Measurements from ENCODE around the gene OPA1. TPM values are rescaled to one million over a fixed set of nuclear protein-coding genes. Genes with fewer than 3 reads are reported as not detected.

OPA1 gene
- total RNA-seq, 2 experiments from 2014 or later, result 56.1 to 57.6 TPM

DNA sequence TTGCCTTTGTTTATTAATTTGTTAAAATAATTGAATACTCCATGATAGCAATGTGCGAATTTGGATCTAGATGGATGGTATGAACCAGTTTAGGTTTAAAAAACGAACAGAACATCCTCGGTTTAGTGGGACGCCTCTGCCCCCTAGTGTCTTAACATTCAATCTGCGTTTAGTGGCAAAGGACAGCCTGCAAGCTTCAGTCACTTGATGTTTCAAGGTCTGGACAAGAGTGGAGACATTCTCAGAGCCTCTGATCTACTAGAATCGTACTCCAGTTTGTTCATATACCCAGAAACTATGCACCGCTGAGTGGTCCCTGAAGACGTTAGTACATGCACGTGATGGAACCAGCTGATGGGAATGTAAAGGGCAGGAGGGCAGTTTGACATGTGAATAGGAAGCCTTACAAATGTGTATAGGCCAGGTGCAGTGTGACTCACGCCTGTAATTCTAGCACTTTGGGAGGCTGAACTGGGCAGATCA is 20.5 kb upstream of the OPA1 start:
- no peak overlapping the region for H3K4me3 Mint-ChIP-seq
- ChIA-PET CTCF (interaction anchor here (1.0 to 1.2 kb wide), 2 partner anchors 18 to 31 kb away, joined by 3 to 4 read pairs; no protein-coding TSS in a partner anchor), POLR2A (no interaction called here)
- intact Hi-C loops (cut with DNase I, micrococcal nuclease), result loop anchor here (2.0 to 10.0 kb wide), 5 partner anchors 112 to 1106 kb away; no protein-coding TSS in a partner anchor
- Histone ChIP-seq H3K27me3 (ENCODE audit: control insufficient read depth in 1 of 2, insufficient read depth in 2 of 2, low read length in 2 of 2) (no peaks in the 10 kb centered on the region), H3K4me3 (ENCODE audit: low read length) (no peak overlapping the region), H3K4me1 (ENCODE audit: insufficient read depth, low read length) (no peaks in the 10 kb centered on the region), H3K36me3 (ENCODE audit: insufficient read depth, low read length) (no peaks in the 10 kb centered on the region), H3K27ac (ENCODE audit: low read depth in 1 of 2, low read length in 2 of 2) (no peak overlapping the region), H3K9me3 (ENCODE audit: control insufficient read depth in 1 of 2, insufficient read depth in 1 of 2, low read length in 2 of 2) (no peaks in the 10 kb centered on the region)
- no peaks in the 10 kb centered on the region for H3K27me3 Mint-ChIP-seq
- no peak overlapping the region for H3K27ac Mint-ChIP-seq
- no peaks in the 10 kb centered on the region for H3K36me3 Mint-ChIP-seq (ENCODE audit: low read depth)
- H3K9me3 Mint-ChIP-seq, result no peaks in the 10 kb centered on the region
- peak; percentile 6 to 63 (median 28) for DNase-seq
- TF ChIP-seq, protein P1, sequence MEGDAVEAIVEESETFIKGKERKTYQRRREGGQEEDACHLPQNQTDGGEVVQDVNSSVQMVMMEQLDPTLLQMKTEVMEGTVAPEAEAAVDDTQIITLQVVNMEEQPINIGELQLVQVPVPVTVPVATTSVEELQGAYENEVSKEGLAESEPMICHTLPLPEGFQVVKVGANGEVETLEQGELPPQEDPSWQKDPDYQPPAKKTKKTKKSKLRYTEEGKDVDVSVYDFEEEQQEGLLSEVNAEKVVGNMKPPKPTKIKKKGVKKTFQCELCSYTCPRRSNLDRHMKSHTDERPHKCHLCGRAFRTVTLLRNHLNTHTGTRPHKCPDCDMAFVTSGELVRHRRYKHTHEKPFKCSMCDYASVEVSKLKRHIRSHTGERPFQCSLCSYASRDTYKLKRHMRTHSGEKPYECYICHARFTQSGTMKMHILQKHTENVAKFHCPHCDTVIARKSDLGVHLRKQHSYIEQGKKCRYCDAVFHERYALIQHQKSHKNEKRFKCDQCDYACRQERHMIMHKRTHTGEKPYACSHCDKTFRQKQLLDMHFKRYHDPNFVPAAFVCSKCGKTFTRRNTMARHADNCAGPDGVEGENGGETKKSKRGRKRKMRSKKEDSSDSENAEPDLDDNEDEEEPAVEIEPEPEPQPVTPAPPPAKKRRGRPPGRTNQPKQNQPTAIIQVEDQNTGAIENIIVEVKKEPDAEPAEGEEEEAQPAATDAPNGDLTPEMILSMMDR (IDR thresholded peaks at IDR 0.05), result peak; percentile 76
- no peaks in the 10 kb centered on the region for H3K4me1 Mint-ChIP-seq (ENCODE audit: low read depth)
- ATAC-seq (ENCODE audit: poor library complexity), result no peak

DNA sequence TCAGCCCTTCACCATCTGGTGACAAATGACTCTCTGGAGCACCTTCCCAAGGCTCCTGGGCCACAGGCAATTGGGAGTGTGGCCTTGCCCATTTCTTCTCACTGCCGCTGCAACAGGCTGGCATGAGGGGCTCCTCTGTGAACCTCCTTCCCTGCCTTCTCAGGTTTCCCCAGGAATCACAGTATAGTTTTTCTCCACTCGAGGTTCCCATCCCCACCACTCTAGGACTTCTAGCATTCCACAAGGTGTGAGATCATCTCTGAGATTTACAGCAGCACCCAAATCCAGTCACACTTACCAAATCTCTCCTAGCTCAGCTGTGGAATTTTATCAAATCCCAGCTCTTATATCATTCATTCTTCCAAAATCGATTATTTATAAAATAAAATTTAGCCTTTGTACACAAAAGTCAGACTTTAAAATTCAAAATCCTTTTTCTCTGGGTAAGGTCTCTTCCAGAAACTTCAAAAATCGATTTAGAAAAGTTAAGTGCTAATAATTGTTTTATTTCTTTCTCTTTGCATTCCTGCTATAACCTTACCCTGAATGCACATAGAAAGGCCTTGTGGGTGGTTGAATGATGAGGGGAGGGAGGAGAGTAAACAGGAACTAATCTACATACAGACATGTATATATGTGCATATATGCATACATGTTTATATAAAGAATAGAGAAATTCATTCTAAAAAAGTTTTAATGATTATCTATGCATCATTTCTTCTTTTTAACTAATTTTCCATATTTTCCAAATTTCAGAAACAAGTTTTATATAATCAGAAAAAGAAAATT is 19.4 kb upstream of the OPA1 start:
- H3K27ac Mint-ChIP-seq, result no peak overlapping the region
- H3K9me3 ChIP-seq (ENCODE audit: control insufficient read depth in 1 of 2, insufficient read depth in 1 of 2, low read length in 2 of 2), result no peaks in the 10 kb centered on the region
- ChIA-PET POLR2A (no interaction called here), CTCF (interaction anchor here (1.0 to 1.2 kb wide), 2 partner anchors 17 to 30 kb away, joined by 3 to 4 read pairs; no protein-coding TSS in a partner anchor)
- H3K27me3 Mint-ChIP-seq, result no peaks in the 10 kb centered on the region
- ATAC-seq (ENCODE audit: poor library complexity) (no peak), DNase-seq (no peak)
- H3K4me3 Mint-ChIP-seq, result no peak overlapping the region
- H3K9me3 Mint-ChIP-seq, result no peaks in the 10 kb centered on the region
- TF ChIP-seq, protein P1 (IDR thresholded peaks at IDR 0.05), result no peak
- no peaks in the 10 kb centered on the region for H3K36me3 ChIP-seq (ENCODE audit: insufficient read depth, low read length)
- no peaks in the 10 kb centered on the region for H3K4me1 Mint-ChIP-seq (ENCODE audit: low read depth)
- no peaks in the 10 kb centered on the region for H3K27me3 ChIP-seq (ENCODE audit: control insufficient read depth in 1 of 2, insufficient read depth in 2 of 2, low read length in 2 of 2)
- H3K27ac ChIP-seq (ENCODE audit: low read depth in 1 of 2, low read length in 2 of 2), result no peak overlapping the region
- intact Hi-C loops (cut with DNase I, micrococcal nuclease), result loop anchor here (2.0 to 10.0 kb wide), 5 partner anchors 113 to 1107 kb away; no protein-coding TSS in a partner anchor
- H3K36me3 Mint-ChIP-seq (ENCODE audit: low read depth), result no peaks in the 10 kb centered on the region
- no peak overlapping the region for H3K4me3 ChIP-seq (ENCODE audit: low read length)
- no peaks in the 10 kb centered on the region for H3K4me1 ChIP-seq (ENCODE audit: insufficient read depth, low read length)

DNA sequence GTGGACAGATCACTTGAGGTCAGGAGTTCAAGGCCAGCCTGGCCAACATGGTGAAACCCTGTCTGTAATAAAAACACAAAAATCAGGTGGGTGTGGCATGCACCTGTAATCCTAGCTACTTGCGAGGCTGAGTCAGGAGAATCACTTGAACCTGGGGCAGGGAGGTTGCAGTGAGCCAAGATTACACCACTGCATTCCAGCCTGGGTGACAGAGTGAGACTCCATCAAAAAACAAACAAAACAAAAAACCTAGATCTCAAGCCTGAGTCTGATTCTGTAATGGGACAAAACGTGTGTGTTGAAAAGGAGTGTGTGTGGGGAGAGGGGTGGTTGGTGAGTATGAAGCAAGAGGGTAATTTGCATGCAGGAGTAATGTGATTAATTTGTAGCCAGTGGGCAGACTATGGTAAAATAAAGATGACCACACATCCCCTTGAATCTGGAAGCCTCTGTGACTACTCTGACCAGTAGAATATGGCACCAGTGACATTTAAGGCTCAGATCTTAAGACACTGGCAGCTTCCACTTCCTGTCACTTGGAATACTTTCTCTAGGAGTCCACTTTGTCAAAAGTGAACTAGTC is 18.4 kb upstream of the OPA1 start:
- H3K36me3 ChIP-seq (ENCODE audit: insufficient read depth, low read length), result no peaks in the 10 kb centered on the region
- DNase-seq, result no peak
- no peaks in the 10 kb centered on the region for H3K36me3 Mint-ChIP-seq (ENCODE audit: low read depth)
- TF ChIP-seq, protein P1 (IDR thresholded peaks at IDR 0.05), result no peak
- ATAC-seq (ENCODE audit: poor library complexity), result no peak
- no peaks in the 10 kb centered on the region for H3K27me3 Mint-ChIP-seq
- H3K9me3 ChIP-seq (ENCODE audit: control insufficient read depth in 1 of 2, insufficient read depth in 1 of 2, low read length in 2 of 2), result no peaks in the 10 kb centered on the region
- H3K4me1 Mint-ChIP-seq (ENCODE audit: low read depth), result no peaks in the 10 kb centered on the region
- no peak overlapping the region for H3K27ac Mint-ChIP-seq
- no peaks in the 10 kb centered on the region for H3K27me3 ChIP-seq (ENCODE audit: control insufficient read depth in 1 of 2, insufficient read depth in 2 of 2, low read length in 2 of 2)
- no peak overlapping the region for H3K27ac ChIP-seq (ENCODE audit: low read depth in 1 of 2, low read length in 2 of 2)
- intact Hi-C loops (cut with DNase I, micrococcal nuclease), result loop anchor here (5.0 to 10.0 kb wide), 3 partner anchors 757 to 1107 kb away; no protein-coding TSS in a partner anchor
- H3K4me1 ChIP-seq (ENCODE audit: insufficient read depth, low read length), result no peaks in the 10 kb centered on the region
- ChIA-PET CTCF (no interaction called here), POLR2A (no interaction called here)
- H3K4me3 ChIP-seq (ENCODE audit: low read length), result no peak overlapping the region
- no peaks in the 10 kb centered on the region for H3K9me3 Mint-ChIP-seq
- H3K4me3 Mint-ChIP-seq, result no peak overlapping the region

Data from CD4-positive, alpha-beta T cell (primary cell).